Erythroblast (primary cell): ENCODE results near the gene KIF26B.

Experiments used
- GATA1 ChIP-seq: IDR thresholded peaks from 2 replicates; pipeline ENCODE4 v1.6.1; 2011; ENCODE audit warnings: low read depth, mild to moderate bottlenecking, control low read depth, low read length, moderate library complexity
- POLR2A ChIP-seq: IDR thresholded peaks from 2 replicates; pipeline ENCODE4 v1.6.1; 2011; ENCODE audit warnings: mild to moderate bottlenecking, low read length

DNA sequence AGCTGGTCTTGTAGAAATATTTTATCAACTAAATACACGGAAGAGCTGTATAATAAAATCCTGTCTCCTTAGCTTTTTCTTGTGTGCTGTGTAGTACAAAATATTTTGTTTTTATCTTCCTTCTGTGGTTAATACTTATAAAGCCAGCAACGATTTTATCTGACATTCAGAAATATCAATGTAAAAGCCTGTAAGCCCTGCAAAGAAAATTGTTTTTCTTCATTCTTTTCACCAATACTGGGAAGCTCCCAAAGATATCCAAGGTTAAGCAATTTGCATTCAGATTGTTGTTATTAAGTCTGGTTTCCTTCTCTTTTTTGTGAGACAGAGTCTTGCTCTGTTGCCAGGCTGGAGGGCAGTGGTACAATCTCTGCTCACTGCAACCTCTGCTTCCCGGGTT is 38.0 kb upstream of the KIF26B start:
- TF ChIP-seq POLR2A (no peak), GATA1 (no peak)
